ENCODE data around the gene SPINT1.

- no peak for TF ChIP-seq CTCF (IDR thresholded peaks at IDR 0.05 in 2 of 3, conservative IDR thresholded peaks at IDR 0.05 in 1 of 3; ENCODE audit: borderline replicate concordance in 1 of 3, insufficient read depth in 1 of 3, low read depth in 2 of 3, low read length in 2 of 3)
- TF ChIP-seq REST (IDR thresholded peaks at IDR 0.05; ENCODE audit: low read depth), result no peak
These were observed 40.8 kb upstream of the SPINT1 start for GRCh38 chr15:40803076-40803475.
